Measurements from ENCODE around the gene THSD8.

Gene THSD8

GRCh38 chr19:12838886-12839756 lies 37.3 kb downstream of the THSD8 start:
- peaks cover 96% of the 10 kb centered on the region for H3K27me3 ChIP-seq (replicated peaks; ENCODE audit: insufficient read depth, low read length)
- no peaks in the 10 kb centered on the region for H3K4me1 ChIP-seq (ENCODE audit: low read length)
- no peak overlapping the region for H3K27ac ChIP-seq (ENCODE audit: low read length)

GRCh38 chr19:12840091-12841079 lies 38.5 kb downstream of the THSD8 start:
- Histone ChIP-seq H3K4me2 (ENCODE audit: low read depth, low read length) (peak overlapping the region; percentile 5; the same call in 1 of the 2 replicates), H3K9ac (ENCODE audit: low read length) (no peak overlapping the region), H3F3A (ENCODE audit: insufficient read depth, low read length) (no peaks in the 10 kb centered on the region), H3K9me2 (replicated peaks; ENCODE audit: insufficient read depth, low read length) (no peaks in the 10 kb centered on the region), H2AFZ (ENCODE audit: low read length) (no peak overlapping the region), H4K20me1 (ENCODE audit: insufficient read depth, low read length) (no peaks in the 10 kb centered on the region), H3K27me3 (replicated peaks; ENCODE audit: insufficient read depth, low read length) (peaks cover 96% of the 10 kb centered on the region), H3K9me3 (replicated peaks; ENCODE audit: insufficient read depth, low read length) (no peaks in the 10 kb centered on the region), H3K79me2 (ENCODE audit: low read length) (no peaks in the 10 kb centered on the region), H3K4me1 (ENCODE audit: low read length) (no peaks in the 10 kb centered on the region), H3K4me3 (ENCODE audit: low read length) (no peak overlapping the region), H3K27ac (ENCODE audit: low read length) (no peak overlapping the region), H3K36me3 (replicated peaks; ENCODE audit: insufficient read depth, low read length) (no peaks in the 10 kb centered on the region)
- TF ChIP-seq CTCF (IDR thresholded peaks at IDR 0.05; ENCODE audit: low read length) (no peak), EZH2 (optimal IDR thresholded peaks at IDR 0.05; ENCODE audit: low read depth, low read length) (no peak)
- peak; percentile 31 for DNase-seq

More at GRCh38 chr19:12838886-12839756, 37.3 kb downstream of the THSD8 start:
- TF ChIP-seq EZH2phosphoT487 (IDR thresholded peaks at IDR 0.05; ENCODE audit: low read length) (no peak), EZH2 (optimal IDR thresholded peaks at IDR 0.05; ENCODE audit: low read depth, low read length) (no peak), CTCF (IDR thresholded peaks at IDR 0.05; ENCODE audit: low read length) (no peak)
- Histone ChIP-seq H3F3A (ENCODE audit: insufficient read depth, low read length) (no peaks in the 10 kb centered on the region), H3K9me3 (replicated peaks; ENCODE audit: insufficient read depth, low read length) (no peaks in the 10 kb centered on the region), H4K20me1 (ENCODE audit: insufficient read depth, low read length) (no peaks in the 10 kb centered on the region), H3K9ac (ENCODE audit: low read length) (no peak overlapping the region), H3K36me3 (replicated peaks; ENCODE audit: insufficient read depth, low read length) (no peaks in the 10 kb centered on the region), H3K9me2 (replicated peaks; ENCODE audit: insufficient read depth, low read length) (no peaks in the 10 kb centered on the region), H2AFZ (ENCODE audit: low read length) (no peak overlapping the region), H3K4me2 (ENCODE audit: low read depth, low read length) (peak overlapping the region; percentile 62; the same call in 1 of the 2 replicates), H3K79me2 (ENCODE audit: low read length) (no peaks in the 10 kb centered on the region), H3K4me3 (ENCODE audit: low read length) (no peak overlapping the region; the same call in 1 of the 2 replicates)
- DNase-seq = no peak

- no peaks in the 10 kb centered on the region for H3K79me2 ChIP-seq (ENCODE audit: low read length)
- TF ChIP-seq CTCF (IDR thresholded peaks at IDR 0.05; ENCODE audit: low read length) (no peak), EZH2phosphoT487 (IDR thresholded peaks at IDR 0.05; ENCODE audit: low read length) (no peak), EZH2 (optimal IDR thresholded peaks at IDR 0.05; ENCODE audit: low read depth, low read length) (no peak)
- no peaks in the 10 kb centered on the region for H3F3A ChIP-seq (ENCODE audit: insufficient read depth, low read length)
- no peak overlapping the region for H2AFZ ChIP-seq (ENCODE audit: low read length)
- peaks cover 93% of the 10 kb centered on the region for H3K27me3 ChIP-seq (replicated peaks; ENCODE audit: insufficient read depth, low read length)
- H4K20me1 ChIP-seq (ENCODE audit: insufficient read depth, low read length) = no peaks in the 10 kb centered on the region
- H3K4me2 ChIP-seq (ENCODE audit: low read depth, low read length) = peak overlapping the region; percentile 5; the same call in 1 of the 2 replicates
- H3K27ac ChIP-seq (ENCODE audit: low read length) = no peak overlapping the region
- H3K36me3 ChIP-seq (replicated peaks; ENCODE audit: insufficient read depth, low read length) = no peaks in the 10 kb centered on the region
- H3K9ac ChIP-seq (ENCODE audit: low read length) = no peak overlapping the region
- H3K4me1 ChIP-seq (ENCODE audit: low read length) = no peaks in the 10 kb centered on the region
- no peaks in the 10 kb centered on the region for H3K9me2 ChIP-seq (replicated peaks; ENCODE audit: insufficient read depth, low read length)
- no peak overlapping the region for H3K4me3 ChIP-seq (ENCODE audit: low read length)
- H3K9me3 ChIP-seq (replicated peaks; ENCODE audit: insufficient read depth, low read length) = no peaks in the 10 kb centered on the region
- DNase-seq = no peak
Observed at GRCh38 chr19:12841094-12841493, 39.2 kb downstream of the THSD8 start.
